Liver (tissue), 9 donors: ENCODE data around the gene KLF15. TPM values are rescaled to one million over a fixed set of nuclear protein-coding genes. Genes with fewer than 3 reads are reported as not detected.

Experiments used
- DNase-seq: peaks from one replicate; pipeline ENCODE4 v3.0.0-alpha.2; 2017; ENCODE audit warnings: low spot score
- H3K27ac ChIP-seq, 2 donors: one replicate each; pipeline ENCODE4 v1.7.0; 2013; ENCODE audit warnings: inconsistent platforms in 2 of 2, low read length in 2 of 2, control low read depth in 1 of 2, low read depth in 1 of 2, mild to moderate bottlenecking in 1 of 2
- H3K27me3 ChIP-seq, 4 donors: one replicate each; pipeline versions ENCODE4 v1.6.1 to v1.7.0; 2013; ENCODE audit warnings: low read length in 3 of 4, inconsistent platforms in 1 of 4, mild to moderate bottlenecking in 1 of 4, moderate library complexity in 1 of 4; ENCODE audit not compliant: control insufficient read depth in 4 of 4, insufficient read depth in 4 of 4
- H3K36me3 ChIP-seq, 4 donors: one replicate each; pipeline versions ENCODE4 v1.6.1 to v1.7.0; 2013; ENCODE audit warnings: low read length in 3 of 4, mild to moderate bottlenecking in 3 of 4, low read depth in 1 of 4, moderate library complexity in 1 of 4; ENCODE audit not compliant: control insufficient read depth in 4 of 4, insufficient read depth in 3 of 4
- H3K4me1 ChIP-seq, 4 donors: one replicate each; pipeline versions ENCODE4 v1.6.1 to v1.7.0; 2013; ENCODE audit warnings: low read length in 3 of 4, mild to moderate bottlenecking in 3 of 4, moderate library complexity in 1 of 4; ENCODE audit not compliant: control insufficient read depth in 4 of 4, insufficient read depth in 4 of 4
- H3K4me3 ChIP-seq, 3 donors: one replicate each; pipeline versions ENCODE4 v1.6.1 to v1.7.0; 2013; ENCODE audit warnings: low read length in 3 of 3, control low read depth in 1 of 3, low read depth in 1 of 3, mild to moderate bottlenecking in 1 of 3
- H3K9ac ChIP-seq, 2 donors: one replicate each; pipeline ENCODE4 v1.7.0; 2013; ENCODE audit warnings: low read length in 2 of 2, mild to moderate bottlenecking in 2 of 2, moderate library complexity in 2 of 2, control low read depth in 1 of 2, low read depth in 1 of 2
- H3K9me3 ChIP-seq, 4 donors: one replicate each; pipeline versions ENCODE4 v1.6.1 to v1.7.0; 2013; ENCODE audit warnings: low read length in 3 of 4; ENCODE audit not compliant: control insufficient read depth in 4 of 4
- HNF4A ChIP-seq, 2 donors: conservative IDR thresholded peaks; 2 replicates each; pipeline ENCODE4 v1.6.1; 2016; ENCODE audit warnings: antibody characterized with exemption in 2 of 2, mild to moderate bottlenecking in 2 of 2
- RAD21 ChIP-seq, 2 donors: IDR thresholded peaks; 2 replicates each; pipeline ENCODE4 v1.6.1; 2016; ENCODE audit warnings: antibody characterized with exemption in 2 of 2, mild to moderate bottlenecking in 2 of 2
- RXRA ChIP-seq, 2 donors: IDR thresholded peaks; 2 replicates each; pipeline ENCODE4 v1.6.1; 2017 to 2018; ENCODE audit warnings: antibody characterized with exemption in 2 of 2, mild to moderate bottlenecking in 1 of 2
- TAF1 ChIP-seq: conservative IDR thresholded peaks from 2 replicates; pipeline ENCODE4 v1.6.1; 2016; ENCODE audit warnings: antibody characterized with exemption, mild to moderate bottlenecking
- YY1 ChIP-seq: IDR thresholded peaks from 2 replicates; pipeline ENCODE4 v1.6.1; 2016; ENCODE audit warnings: antibody characterized with exemption, mild to moderate bottlenecking
- WGBS: extraction: QIAGEN DNeasy Blood & Tissue Kit; methylation state at CpG from one replicate; pipeline ENCODE4 v1.1.7; 2013; 5-methylcytosine and 5-hydroxymethylcytosine counted together
- polyA plus RNA-seq, 2 donors: library from polyadenylated mRNA; stranded (reverse) in 1 of 2; unstranded in 1 of 2; fragments of 200-250 nt in 1 of 2; fragments of >200 nt in 1 of 2; fragmentation: Nextera tagmentation in 1 of 2; extraction: Ambion mirVana in 1 of 2; gene quantifications; one replicate each; pipeline versions ENCODE4 v1.2.1 to v1.2.3, GENCODE V29; 2013 to 2015
- total RNA-seq, 2 donors: library from RNA; depleted of rRNA; stranded (reverse); fragments of >200 nt; gene quantifications; one replicate each; pipeline ENCODE4 v1.2.3, GENCODE V29; 2014
- TF ChIP-seq, protein P1 (sequence below): IDR thresholded peaks from 2 replicates; pipeline ENCODE4 v1.6.1; 2016; ENCODE audit warnings: antibody characterized with exemption
- TF ChIP-seq, protein P2 (sequence below): IDR thresholded peaks from 2 replicates; pipeline ENCODE4 v1.6.1; 2016; ENCODE audit warnings: antibody characterized with exemption
- TF ChIP-seq, protein P3 (sequence below): fragments of 150-350 bp; IDR thresholded peaks from 2 replicates; pipeline ENCODE4 v1.5.1; 2017; ENCODE audit warnings: improper control_type of control experiment, low read depth, low read length; ENCODE audit not compliant: missing input control
- TF ChIP-seq, protein P4 (sequence below): IDR thresholded peaks from 2 replicates; pipeline ENCODE4 v1.6.1; 2016; ENCODE audit warnings: antibody characterized with exemption, mild to moderate bottlenecking
- donor health status: healthy.
- donor health status: healthy.
- donor health status: healthy.
- donor health status: healthy.
- donor health status: healthy.

KLF15 gene
- total and polyA plus RNA-seq, 4 donors: 21.4 to 103 (median 49.3) TPM

DNA sequence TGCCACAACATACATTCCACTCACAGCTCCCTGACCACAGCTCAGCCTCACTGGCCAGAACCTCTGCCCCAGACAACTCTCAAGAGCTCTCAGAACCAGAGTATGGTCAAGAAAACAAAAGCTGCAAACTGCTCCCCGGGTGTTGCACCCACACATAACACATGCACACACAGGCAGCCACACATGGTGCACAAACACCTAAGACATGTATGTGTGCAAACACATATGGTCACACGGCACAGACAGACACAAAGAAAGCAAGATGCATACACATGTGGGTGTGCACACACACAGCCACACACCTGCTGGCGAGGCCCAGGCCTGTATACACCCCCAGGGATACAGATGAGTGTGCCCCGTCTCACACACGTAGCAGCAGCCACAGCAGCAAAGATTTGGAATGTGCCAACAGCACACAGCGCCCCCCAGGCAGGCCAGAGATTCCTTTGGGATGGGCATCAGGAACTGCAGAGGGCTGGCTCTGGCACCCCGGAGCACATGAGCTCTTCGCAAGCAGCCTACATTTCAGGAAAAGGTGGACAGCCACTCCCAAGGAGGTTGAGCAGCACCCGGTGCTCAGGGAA lies 6.6 kb downstream of the KLF15 start:
- H3K9ac ChIP-seq: peak overlapping the region; percentile 61 to 62
- peak overlapping the region; percentile 88 to 99 for H3K27ac ChIP-seq
- peak overlapping the region; percentile 44 to 87 (median 70) for H3K4me3 ChIP-seq
- no peaks in the 10 kb centered on the region for H3K9me3 ChIP-seq
- H3K27me3 ChIP-seq: no peaks in the 10 kb centered on the region
- peaks cover 4 to 19% (median 11%) of the 10 kb centered on the region in 4 donors for H3K36me3 ChIP-seq
- peak; percentile 33 for DNase-seq
- TF ChIP-seq, protein P1, sequence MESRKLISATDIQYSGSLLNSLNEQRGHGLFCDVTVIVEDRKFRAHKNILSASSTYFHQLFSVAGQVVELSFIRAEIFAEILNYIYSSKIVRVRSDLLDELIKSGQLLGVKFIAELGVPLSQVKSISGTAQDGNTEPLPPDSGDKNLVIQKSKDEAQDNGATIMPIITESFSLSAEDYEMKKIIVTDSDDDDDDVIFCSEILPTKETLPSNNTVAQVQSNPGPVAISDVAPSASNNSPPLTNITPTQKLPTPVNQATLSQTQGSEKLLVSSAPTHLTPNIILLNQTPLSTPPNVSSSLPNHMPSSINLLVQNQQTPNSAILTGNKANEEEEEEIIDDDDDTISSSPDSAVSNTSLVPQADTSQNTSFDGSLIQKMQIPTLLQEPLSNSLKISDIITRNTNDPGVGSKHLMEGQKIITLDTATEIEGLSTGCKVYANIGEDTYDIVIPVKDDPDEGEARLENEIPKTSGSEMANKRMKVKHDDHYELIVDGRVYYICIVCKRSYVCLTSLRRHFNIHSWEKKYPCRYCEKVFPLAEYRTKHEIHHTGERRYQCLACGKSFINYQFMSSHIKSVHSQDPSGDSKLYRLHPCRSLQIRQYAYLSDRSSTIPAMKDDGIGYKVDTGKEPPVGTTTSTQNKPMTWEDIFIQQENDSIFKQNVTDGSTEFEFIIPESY: no peak
- no peak for TF ChIP-seq TAF1
- TF ChIP-seq, protein P2, sequence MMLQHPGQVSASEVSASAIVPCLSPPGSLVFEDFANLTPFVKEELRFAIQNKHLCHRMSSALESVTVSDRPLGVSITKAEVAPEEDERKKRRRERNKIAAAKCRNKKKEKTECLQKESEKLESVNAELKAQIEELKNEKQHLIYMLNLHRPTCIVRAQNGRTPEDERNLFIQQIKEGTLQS: no peak
- no peak for TF ChIP-seq YY1
- WGBS: 37% methylated on average over 9 of the region's 9 CpGs
- H3K4me1 ChIP-seq: peaks cover 14 to 89% (median 72%) of the 10 kb centered on the region in 4 donors

DNA sequence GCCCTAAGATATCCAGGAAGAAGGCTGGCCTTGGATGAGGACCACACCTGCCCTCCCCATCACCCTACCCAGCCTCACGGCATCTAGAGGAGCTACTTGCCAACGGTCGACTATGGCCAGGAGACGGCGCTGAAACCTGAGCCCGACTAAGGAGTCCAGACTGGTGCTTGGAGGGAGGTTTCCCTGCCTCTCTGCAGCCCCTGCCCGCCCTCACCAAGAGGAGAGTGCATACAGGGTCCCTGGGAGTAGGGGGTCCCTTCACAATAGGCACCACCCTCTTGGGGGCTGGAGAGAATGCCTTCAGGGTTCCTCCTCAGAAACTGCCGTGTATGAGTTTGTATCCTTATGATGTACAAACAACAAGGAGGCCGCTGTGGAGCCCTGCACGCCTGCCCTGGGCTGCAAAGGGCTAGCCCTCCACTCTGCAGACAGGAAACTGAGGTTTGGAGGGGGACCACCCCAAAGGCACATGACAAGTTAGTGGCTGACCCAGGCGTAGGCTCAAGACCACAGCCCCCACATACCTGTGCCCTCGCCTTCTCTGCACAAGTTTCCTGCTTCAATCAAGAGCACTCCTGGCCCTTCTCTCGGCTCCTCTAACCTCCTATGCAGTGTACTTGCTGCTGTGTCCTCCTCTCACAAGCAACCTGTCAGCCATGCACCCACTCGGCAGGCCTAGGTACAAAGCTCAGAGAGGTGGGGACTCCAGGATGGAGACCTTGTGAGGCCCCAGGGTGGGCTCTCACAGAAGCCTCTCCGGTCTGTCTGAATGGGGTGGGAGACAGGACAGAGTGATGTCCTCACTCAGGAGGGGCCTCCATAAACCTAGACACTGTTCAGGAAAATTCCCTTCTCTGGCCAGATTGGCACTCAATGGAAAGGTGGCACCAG lies 7.4 kb downstream of the KLF15 start:
- no peaks in the 10 kb centered on the region for H3K27me3 ChIP-seq
- H3K27ac ChIP-seq: peak overlapping the region; percentile 88 to 99
- H3K36me3 ChIP-seq: peaks cover 4 to 19% (median 12%) of the 10 kb centered on the region in 4 donors
- peaks cover 16 to 89% (median 71%) of the 10 kb centered on the region in 4 donors for H3K4me1 ChIP-seq
- 47% methylated on average over 15 of the region's 15 CpGs for WGBS
- H3K9me3 ChIP-seq: no peaks in the 10 kb centered on the region
- peak overlapping the region; percentile 44 to 87 (median 70) for H3K4me3 ChIP-seq
- TF ChIP-seq RXRA (IDR thresholded peaks at IDR 0.05) (no peak), HNF4A (conservative IDR thresholded peaks at IDR 0.05) (peak in 1 of 2 donors; percentile 27), TAF1 (no peak), RAD21 (IDR thresholded peaks at IDR 0.05) (peak in 1 of 2 donors; percentile 23), YY1 (no peak)
- TF ChIP-seq, protein P3, sequence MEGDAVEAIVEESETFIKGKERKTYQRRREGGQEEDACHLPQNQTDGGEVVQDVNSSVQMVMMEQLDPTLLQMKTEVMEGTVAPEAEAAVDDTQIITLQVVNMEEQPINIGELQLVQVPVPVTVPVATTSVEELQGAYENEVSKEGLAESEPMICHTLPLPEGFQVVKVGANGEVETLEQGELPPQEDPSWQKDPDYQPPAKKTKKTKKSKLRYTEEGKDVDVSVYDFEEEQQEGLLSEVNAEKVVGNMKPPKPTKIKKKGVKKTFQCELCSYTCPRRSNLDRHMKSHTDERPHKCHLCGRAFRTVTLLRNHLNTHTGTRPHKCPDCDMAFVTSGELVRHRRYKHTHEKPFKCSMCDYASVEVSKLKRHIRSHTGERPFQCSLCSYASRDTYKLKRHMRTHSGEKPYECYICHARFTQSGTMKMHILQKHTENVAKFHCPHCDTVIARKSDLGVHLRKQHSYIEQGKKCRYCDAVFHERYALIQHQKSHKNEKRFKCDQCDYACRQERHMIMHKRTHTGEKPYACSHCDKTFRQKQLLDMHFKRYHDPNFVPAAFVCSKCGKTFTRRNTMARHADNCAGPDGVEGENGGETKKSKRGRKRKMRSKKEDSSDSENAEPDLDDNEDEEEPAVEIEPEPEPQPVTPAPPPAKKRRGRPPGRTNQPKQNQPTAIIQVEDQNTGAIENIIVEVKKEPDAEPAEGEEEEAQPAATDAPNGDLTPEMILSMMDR: no peak
- TF ChIP-seq, protein P4, sequence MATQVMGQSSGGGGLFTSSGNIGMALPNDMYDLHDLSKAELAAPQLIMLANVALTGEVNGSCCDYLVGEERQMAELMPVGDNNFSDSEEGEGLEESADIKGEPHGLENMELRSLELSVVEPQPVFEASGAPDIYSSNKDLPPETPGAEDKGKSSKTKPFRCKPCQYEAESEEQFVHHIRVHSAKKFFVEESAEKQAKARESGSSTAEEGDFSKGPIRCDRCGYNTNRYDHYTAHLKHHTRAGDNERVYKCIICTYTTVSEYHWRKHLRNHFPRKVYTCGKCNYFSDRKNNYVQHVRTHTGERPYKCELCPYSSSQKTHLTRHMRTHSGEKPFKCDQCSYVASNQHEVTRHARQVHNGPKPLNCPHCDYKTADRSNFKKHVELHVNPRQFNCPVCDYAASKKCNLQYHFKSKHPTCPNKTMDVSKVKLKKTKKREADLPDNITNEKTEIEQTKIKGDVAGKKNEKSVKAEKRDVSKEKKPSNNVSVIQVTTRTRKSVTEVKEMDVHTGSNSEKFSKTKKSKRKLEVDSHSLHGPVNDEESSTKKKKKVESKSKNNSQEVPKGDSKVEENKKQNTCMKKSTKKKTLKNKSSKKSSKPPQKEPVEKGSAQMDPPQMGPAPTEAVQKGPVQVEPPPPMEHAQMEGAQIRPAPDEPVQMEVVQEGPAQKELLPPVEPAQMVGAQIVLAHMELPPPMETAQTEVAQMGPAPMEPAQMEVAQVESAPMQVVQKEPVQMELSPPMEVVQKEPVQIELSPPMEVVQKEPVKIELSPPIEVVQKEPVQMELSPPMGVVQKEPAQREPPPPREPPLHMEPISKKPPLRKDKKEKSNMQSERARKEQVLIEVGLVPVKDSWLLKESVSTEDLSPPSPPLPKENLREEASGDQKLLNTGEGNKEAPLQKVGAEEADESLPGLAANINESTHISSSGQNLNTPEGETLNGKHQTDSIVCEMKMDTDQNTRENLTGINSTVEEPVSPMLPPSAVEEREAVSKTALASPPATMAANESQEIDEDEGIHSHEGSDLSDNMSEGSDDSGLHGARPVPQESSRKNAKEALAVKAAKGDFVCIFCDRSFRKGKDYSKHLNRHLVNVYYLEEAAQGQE: no peak
- DNase-seq: peak; percentile 33
- peak overlapping the region; percentile 37 to 62 for H3K9ac ChIP-seq
